NCI-H446 (cell line): ENCODE results near the gene HCFC1.

Experiments used
- DNase-seq, 2 experiments: peaks; one replicate each; lab custom pipeline; 2025; lab: John Stamatoyannopoulos, UW

The HCFC1 gene

DNA sequence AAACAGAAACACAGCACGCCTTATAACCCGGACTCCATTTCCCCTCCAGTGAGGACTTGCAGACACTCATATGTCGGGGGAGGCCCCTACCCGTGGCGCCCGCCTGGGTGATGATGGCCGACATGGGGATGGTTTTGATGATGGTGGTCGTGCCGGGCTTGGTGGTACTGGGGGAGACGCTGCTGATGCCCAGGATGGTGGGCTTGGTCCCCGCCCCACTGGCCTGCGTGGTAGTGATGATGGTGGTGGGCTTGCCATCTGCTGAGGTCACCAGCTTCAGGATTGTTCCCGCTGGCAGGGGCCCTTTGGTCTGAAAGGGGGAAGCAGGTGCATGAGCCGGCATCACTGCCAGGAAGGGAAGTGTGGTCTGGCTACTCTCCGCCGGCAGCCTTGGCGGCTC, 14.4 kb downstream of the HCFC1 start:
- no peak for DNase-seq

DNA sequence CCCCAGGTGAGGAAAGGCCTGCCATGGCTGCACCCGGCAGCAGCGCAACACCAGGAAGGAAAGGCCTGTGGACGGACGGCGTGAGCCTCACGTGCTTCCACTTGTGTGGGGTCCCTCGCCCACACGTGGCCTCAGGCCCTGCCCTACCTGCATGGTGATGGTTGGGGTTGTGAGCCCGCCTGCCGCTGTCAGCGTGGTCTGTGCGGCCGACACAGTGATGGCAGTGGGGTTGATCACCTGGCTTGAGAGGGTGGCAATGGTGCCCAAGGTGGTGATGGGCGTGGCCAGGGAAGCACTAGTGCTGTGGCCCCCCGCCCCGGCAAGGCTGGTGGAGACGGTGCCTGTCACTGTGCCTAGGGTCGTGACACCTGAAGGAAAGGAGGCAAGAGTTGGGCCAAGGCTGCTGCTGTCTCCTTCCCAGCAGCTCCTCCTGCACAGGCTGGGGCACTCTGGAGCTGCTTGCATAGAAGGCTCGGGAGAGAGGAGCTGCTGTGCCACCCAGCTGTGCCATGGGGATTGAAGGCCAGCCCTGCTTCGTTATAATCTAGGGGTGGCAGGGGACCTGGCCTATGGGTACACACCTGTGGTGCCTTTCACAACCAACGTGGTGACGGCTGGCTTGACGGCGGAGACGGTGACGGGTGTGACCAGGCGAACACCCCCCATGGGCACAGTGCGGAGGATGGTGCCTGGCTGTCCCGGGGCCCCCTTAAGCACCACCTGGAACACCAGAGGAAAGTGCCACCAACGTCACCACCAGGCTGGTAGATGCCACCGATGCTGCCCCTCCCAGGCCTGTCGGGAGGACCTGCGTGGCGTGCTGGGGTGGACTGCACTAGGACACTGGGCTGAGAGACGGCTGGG, 15.3 kb downstream of the HCFC1 start:
- no peak for DNase-seq

DNA sequence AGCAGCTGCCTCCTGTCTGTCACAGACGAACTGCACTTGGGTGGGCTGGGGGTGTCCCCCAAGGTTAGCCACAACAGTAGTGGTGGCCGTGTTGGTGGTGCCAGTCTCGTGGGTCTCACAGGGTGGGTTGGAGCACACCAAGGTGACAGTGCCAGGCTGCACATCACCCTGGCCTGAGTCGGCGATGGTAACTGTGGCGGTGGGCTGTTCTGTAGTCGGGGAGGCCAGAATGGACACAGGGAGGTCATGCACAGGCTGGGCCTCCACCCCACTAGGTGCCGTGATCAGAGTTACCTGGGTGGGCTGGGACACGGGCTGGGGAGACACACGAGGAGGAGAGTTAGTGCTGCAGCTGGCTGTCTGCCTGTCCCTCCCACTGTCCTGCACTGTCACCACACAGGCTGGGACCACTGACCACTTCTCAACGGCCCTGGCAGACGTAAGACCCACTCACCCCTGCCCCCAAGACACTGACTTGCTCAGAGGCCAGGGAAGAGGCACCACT, 16.3 kb downstream of the HCFC1 start:
- DNase-seq = no peak

DNA sequence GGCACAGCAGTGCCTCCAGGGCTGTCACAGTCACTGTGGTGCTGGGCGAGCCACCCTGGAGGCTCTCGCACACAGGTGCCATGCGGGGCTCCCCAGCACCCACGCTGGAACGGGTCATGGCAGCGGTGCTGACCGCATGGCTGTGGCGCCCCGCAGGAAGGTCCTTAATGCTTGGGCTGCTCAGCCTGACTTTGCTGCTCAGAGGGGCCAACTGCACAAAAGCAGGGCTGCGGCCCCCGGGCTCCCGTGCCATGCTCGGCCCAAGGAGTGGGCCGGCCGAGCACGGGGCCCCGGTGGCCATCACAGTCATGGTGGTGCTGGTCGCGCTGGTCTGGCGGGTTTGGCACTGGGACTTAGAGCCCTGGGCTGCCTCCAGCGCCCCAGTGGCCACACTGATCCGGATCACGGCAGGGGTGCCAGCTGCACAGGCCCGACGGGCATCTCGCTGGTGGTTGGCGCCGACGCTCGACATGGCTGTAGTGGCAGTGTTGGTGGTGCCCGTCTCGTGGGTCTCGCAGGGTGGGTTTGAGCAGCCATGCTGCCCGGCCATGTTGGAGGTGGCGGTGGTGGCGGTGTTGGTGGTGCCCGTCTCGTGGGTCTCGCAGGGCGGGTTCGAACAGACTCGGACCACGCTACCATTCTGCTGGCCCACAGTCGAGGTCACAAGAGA, 16.9 kb downstream of the HCFC1 start:
- no peak for DNase-seq

DNA sequence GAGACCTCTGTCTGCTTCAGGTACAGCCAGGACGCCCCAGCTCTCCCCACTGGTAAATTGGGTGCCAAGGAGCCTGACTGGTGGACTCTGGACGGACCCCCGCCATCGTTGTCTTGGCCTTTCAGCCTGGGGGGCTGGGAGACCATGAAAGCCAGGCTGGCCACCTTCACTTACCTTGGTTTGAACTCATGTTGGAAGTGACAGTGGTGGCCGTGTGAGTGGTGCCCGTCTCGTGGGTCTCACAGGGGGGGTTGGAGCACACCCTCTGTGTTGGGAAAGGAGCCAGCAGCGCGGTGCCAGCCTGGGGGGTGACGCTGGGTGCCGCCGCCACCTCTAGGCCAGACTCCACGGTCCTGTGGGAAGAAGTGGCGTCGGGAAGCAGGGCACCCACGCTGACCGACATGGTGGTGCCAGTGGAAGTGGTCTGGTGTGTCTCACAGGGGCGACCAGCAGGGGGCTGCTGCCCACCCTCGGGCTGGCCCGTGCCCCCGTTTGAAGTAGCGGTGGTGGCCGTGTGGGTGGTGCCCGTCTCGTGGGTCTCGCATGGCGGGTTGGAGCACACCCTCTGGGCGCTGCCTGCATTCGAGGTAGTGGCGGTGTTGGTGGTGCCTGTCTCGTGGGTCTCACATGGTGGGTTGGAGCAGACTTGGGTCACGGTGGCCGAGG, 17.6 kb downstream of the HCFC1 start:
- no peak for DNase-seq

DNA sequence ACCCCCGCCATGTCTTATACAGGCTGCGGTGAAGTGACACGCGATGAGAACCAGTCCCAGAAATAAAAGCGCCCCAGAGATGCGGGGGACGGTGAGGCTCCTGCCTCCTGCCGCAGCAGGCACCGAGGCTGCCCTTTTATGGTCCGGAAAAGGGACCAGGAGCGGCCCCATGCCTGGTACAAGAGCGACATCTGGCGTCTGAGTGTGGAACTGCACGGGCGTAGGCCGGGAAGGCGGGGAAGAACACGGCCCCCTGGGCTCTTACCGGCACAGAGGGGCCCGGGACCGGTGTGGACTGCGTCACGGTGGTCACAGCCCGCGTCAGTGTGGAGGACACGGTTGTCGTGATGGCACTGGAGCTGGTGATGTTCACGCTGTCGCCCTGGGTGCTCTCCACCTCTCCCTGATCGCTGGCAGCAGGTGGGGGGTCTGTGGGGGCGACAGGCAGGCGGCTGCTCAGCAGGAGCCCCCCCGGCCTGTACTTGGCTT, 18.2 kb downstream of the HCFC1 start:
- DNase-seq = peak in 1 of 2 experiments; percentile 58

DNA sequence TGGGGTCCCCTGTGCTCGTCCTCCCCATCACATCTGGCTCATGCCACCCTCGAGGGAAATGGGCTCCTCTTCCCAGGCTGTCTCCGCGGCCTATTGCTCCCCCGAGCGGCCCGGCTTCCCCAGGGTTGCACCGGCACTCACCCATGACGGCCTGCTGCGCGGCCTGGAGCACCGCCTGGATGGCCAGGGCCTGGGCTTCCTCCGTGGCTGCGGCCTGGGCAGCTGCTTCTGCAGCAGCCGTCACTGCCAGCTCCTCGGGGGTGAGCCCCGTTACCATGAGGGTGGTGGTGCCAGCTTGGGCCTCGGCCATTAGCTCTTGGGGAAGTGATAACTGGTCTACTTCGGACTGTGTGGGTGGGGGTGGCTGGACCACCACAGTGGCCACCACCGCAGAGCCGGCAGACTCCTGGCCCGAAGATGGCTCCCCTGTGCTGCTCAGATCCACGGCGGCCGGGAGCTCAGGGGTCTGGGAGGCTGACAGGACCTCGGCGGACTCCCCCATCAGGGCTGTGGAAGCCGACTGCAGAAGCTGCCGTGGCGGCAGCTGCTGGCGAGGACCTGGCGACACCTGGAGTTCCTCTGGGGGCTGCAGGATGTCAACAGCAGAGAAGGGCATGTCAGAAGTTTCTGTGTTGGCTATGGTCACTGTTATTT, 19.1 kb downstream of the HCFC1 start:
- no peak for DNase-seq

DNA sequence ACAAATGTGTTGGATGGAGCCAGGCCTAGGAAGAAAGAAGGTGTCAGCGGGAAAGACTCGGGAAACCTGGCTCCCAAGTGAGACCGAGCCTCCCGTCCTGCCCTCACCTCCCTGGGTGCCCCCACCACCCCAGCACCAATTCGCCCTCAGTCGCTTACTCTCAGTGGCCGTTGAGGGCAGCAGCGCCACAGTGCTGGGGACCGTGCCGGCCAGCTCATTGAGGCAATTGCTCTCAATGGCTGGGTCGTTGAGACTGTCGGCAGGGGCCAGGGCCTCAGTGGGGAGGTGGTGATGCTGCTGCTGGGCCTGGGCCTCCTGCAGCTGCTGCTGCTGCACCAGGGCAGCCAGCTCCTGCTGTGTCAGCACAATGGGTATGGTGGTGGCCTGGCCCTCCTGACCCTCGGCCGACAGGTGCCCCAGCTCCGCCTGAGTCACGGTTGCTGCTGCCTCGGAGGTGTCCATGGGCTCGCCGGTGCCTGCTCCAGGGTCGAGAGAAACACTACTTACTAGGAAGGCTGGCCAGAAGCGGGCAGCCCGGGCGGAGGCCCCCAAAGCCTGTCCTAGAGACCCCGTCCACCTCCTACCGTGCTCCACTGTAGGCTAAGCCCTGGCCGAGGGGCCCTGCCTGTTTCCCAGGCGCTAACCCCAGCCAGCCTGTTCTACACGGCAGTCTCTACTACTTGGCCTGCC, 19.8 kb downstream of the HCFC1 start:
- DNase-seq = no peak

DNA sequence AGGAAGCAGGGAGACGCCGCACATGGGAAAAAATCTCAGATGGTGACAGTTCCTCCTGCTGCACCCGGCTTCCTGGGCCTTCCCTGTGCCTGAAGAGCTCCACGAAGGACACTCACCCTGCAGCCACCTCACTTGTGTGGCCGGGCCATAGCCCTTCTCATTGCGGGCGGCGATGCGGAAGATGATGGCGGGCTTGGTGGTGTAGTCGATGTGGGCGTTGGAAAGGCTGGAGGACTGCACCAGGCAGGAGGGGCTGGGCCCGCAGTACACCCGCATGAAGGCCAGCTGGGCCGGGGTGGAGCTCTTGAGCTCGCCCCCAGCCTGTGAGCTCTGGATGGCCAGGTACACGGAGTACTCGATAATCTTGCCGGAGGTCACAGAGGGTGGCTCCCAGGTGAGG, 21.5 kb downstream of the HCFC1 start:
- no peak for DNase-seq

DNA sequence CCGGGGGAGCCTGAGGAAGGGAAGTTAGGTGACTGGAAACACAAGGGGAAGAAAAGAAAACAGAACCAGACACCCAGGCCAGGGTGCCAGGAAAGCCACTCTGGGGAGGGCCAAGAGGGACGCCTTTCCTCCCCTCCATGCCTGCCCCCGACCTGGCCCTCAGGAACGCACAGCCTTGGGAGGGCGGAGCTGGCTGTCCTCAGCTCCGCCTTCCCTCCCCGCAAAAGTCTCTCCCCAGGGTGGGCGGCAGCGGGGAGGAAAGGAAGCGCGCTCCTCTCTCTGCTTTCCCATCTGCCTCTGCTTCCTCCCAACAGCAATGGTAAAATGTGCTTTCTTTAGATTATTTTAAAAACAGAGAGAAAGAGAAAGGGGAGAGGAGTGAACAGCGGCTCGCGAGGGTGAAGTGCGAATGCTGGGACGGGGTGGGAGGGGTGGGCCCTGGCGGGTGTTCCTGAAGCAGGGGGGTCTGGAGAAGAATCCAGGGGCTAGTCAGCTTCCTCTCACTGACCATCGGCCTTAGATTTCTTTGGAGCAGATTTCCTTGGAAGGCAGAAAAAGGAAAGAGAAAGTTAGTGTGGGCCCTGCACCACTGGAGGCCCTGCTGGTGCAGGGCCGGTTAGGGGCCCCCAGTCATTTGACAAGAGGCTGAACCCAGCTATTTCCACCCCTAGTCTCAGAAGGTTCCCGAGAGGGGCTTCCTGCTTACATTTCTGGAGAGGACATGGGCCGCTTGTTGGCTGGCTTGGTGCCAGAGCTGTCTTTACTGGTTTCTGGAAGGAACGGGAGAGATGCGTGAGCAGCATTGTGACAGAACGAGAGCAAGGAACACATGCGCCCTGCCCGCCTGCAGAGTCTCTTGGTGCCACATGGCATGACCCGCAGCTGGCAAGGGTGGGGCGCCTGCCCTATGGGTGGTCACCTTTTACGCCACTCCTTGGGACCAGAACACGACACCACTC, 22.5 kb downstream of the HCFC1 start:
- no peak for DNase-seq

DNA sequence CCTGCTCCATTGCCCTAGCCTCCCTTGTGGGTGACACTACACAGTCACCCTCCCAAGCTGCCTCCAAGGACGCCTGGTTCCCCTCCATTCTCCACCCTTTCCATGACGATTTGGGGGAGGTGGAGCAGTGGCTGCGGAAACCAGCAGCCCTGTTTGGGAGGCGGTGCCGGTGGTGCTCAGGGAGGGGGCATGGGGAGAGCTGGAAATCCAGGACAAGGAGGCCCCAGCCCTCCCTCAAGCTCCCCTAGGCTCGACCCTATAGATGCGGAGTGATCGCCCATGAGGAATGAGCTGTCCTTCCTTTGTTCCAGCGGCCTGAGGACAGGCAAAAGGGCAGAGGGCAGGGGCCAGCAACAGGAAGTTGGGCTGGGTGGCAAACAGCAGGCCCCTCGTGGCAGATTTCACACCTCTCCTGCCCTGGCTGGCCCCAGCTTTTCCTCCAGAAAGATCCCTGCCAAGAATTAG, 23.6 kb downstream of the HCFC1 start:
- no peak for DNase-seq

DNA sequence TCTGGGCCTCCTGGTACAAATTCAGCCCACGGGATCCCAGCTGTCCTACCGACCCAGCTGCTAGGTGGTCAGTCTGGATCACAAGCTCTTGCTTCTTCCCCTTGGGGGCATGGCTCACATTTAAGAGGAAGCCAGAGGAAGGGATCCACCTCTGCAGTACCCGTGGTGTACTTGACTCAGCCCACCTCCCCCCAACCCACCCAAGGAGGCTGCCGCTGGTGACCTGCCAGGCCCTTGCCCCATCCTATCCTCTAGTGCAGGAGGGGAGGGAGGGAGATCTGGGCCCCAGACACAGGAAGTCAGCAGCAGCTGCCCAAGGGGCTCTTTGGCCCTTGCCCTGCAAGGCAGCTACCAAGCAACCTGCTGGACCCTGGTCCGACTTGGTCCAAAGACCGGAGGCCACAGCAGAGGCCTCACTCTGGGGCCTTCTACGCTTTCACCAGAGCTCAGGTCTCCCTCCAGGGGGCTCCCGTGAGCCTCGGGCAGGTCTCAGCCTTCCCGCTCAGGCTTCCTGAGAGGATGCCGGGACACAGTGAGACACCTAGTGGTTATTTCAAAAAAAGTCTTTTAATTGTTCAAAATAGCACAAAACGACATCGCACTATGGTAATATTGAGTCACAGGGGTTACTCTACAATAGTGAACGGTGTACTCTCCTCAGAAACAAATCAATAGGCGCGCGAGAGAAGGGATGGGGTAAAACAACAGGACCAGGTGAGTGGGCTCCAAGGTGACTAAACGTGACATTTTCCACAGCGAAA, 24.4 kb downstream of the HCFC1 start:
- DNase-seq = peak; percentile 16 to 74

DNA sequence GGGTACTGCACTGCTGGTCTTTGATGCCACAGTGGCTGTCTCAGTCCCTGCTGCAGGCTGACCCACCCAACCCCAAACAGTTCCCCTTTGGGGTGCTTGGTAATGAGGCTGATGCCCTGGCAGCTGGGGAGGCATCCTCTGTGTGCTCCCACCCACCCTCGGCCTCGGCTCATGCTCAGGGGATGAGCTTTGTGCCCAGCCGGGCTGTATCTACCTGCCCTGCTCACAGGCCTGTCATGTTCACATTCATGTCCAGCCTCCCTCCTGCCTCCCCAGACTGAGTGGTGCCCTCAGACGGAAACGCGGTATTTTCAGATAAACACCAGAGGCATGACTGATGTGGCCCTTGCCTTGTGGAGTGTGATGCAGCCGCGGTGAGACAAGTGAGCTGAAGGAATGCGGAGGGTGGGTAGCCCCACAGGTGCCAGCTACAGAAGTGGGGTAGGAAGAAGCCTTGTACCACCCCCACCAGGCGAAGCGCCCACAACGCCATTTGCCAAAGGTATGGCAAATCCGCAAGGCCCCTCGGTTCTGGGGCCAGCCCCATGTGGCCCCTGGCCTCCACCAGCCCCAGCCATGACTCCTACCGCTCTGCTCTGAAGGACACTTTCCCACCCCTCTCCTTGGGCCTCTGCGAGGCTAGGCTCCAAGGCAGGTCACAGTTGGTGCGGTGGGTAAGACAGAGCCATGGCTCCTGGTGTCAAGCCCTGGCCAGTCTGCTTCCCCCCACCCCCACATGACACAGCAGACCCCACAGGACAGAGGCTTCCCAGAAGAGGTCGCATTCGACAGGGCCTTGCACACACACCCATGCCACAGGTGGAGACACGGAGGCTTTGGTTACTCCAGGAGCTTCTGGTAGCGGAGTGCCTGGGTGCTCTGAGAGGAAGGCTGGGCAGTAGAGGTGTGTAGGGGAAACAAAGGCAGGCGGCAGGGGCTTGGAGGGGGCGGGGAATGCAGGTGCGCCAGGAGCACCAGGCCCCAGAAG, 25.4 kb downstream of the HCFC1 start:
- DNase-seq = no peak

DNA sequence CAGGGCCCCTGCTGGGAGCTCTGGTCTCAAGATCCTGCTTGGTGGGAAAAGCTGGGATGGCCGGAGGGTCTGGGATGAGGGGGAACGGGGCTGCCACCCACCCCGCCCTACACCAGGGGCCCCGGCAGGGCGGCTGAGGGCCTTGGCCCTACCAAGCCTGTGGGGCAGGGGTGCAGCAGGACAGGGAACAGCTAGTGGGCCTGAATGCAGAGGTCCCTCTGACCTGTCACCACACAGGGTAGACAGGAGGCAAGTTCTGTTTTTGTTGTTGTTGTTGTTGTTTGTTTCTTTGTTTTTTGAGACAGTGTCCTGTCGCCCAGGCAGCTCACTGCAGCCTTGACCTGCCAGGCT, 26.8 kb downstream of the HCFC1 start:
- no peak for DNase-seq

DNA sequence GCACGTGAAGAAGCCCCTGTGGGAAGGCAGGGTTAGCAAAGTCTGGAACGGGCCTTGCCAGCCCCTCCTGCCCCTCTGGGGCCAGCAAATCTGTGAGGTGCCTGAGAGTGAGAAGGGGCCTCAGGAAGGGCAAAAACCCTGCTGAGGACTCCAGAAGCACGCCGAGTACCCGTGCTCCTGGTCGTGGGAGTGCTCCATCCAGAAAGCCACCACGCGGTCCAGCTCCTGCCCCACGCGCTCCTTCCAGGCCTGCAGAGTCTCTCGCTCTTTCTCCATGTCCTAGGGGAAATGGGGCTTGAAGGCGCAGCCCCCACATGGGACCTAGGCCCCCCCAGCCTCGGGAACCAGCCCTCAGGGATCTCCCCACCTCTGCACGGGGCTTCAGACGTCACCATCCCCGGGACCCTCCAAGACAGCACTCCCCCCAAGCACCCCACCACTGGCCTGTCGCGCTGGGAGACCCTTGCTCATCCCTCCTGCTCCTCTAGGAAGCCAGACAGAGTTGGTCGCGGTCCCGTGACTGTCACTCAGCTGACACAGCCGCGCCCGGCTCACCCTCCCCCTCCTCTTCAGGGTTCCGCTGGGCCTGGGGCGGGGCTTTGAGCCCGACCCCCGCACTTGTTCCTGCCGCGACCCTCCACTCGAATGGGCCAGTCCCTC, 27.3 kb downstream of the HCFC1 start, which contains the start of gene RENBP:
Gene RENBP (minus strand): TSS at position 504 of the 660 bp plus-strand sequence. CDS start 33 bp downstream, at position 471.
- no peak for DNase-seq

DNA sequence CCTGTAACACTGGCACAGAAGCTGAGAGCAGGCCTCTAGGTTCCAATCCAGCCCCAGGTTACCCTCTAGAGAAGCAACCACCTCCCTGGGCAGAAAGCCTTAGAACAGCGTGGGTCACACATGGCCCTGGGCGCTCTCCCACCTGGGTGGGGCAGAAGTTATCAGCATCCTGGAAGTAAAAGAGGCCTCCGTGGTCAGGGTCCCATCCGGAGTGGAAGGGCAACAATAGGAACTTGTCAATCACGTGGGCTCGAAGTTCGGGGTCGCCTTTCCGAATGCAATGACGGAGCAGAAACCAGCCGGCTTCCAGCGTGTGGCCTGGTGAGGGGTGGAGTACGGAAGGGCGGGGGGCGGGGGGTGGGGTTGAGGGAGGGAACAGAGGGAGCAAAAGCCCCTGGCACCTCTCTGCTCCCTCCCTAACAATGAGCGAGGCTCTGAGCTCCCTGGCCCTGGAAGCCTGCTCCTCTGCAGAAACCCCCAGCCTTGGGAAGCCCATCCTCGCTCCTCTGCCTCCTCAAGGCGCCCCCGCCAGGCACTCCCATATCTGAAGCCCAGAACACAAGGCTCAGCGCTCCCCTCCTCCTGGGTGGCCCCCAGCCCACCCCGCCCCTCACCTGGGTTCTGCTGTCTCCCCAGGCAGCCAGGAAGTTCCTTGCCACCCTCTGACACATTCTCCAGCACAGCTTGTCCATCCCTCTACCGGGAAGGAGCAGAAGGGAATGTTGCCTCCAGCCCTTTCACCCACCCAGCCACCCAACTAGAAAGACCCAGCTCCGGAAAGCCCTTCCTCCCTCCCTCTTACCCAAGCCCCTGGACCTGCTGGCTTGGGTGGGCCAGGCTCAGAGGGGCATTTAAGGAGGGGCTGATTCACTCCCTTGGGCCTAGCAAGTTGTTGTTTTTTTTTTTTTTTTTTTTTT, 30.0 kb downstream of the HCFC1 start:
- no peak for DNase-seq
